GM19035 (cell line): ENCODE data around the gene DYNC2I2.
"Not testable (repeated sequence)": the region's sequence is repeated elsewhere in the genome, so short reads cannot be mapped to it uniquely, and the experiment has no call there.

ENCODE experiments used
- ATAC-seq: cut with Tn5 transposase; IDR thresholded peaks from one replicate; pipeline ENCODE4 v1.9.1; 2021; ENCODE audit not compliant: unreplicated experiment

DYNC2I2 gene

GRCh38 chr9:128656416-128657343 lies at the start of gene DYNC2I2:
TSS of gene DYNC2I2 (minus strand) at chr9:128656847. CDS start at chr9:128656726, 121 bp downstream.
- ATAC-seq: peak; percentile 73

- no peak for ATAC-seq
Observed at GRCh38 chr9:128706045-128706444, 49.4 kb upstream of the DYNC2I2 start.

DNA sequence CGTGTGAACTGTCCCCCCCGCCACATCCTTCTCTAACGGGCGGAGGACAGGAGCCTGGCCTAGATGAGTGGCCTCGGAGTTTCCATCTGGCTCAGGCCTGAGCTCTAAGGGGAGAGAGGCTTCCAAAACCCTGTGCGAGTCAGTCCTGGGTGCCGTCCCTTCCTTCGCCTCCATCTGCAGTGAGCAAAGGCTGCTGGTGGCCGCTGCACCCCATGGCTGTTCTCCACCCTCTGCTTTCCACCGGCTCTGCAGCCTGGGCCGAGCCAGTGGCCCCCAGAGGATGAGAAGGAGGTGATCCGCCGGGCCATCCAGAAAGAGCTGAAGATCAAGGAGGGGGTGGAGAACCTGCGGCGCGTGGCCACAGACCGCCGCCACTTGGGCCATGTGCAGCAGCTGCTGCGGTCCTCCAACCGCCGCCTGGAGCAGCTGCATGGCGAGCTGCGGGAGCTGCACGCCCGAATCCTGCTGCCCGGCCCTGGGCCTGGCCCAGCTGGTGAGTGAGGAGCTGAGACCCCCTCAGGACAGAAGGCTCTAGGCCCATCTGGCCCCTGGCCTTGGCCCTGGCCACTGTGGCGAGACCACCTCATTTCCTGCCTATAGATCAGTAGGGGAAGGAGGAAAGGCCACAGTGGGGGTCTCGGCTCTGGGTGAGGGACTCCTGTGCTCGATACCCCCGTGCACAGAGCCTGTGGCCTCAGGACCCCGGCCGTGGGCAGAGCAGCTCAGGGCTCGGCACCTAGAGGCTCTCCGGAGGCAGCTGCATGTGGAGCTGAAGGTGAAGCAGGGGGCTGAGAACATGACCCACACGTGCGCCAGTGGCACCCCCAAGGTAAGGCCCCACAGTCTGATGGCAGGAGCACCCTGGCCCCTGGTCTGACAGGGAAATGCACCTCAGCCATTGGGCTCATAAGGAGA lies 48.7 kb upstream of the DYNC2I2 start:
- no peak for ATAC-seq

DNA sequence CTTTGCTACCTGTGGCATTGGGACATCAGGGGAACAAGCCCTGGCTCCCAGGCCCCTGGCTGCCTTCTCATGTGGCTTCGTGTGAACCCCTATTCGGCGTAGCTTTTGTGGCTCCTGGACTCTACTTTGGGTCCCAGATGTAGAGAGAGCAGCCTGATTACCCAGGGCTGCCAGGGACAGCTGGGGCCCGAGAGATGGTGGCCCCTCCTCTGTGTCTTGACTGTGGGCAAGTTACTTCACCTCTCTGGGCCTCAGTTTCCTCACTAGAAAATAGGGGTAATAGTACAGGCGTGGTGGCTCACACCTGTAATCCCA lies 47.7 kb upstream of the DYNC2I2 start:
- ATAC-seq: no peak

- no peak for ATAC-seq
Observed at GRCh38 chr9:128703616-128704355, 47.1 kb upstream of the DYNC2I2 start.

DNA sequence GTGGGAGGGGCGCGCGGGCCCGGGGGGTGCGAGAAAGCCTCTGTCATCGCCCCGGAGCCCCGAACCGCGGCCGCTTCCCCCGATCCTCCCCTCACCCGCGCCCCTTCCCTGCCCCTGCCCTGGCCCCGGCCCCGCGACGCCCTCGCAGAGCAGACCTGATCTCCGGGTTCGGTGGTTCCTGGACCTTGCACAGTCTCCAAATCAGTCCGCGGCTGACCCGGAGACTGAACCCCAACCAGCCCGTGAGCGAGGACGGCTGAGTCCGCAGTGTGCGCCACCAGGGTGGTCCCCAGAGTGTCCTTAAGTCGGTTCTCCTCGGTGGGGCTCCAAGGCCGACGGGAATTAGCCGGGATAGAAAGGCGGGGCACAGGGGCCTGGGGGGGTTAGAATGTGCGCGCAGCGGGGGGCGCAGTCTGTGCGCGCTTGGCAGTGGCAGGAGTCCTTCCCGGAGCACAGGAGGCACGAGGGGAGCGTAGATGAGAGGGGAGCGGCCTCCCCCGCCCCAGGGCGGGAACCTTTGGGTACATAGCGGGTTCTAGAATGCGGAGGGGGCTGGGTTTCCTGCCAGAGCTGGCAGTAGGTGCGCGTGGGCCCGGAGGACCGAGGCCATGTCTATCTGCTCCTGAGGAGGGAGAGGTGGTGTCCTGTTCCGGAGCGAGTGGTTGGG lies 46.4 kb upstream of the DYNC2I2 start:
- ATAC-seq: peak; percentile 39

- ATAC-seq: peak; percentile 78
Observed at GRCh38 chr9:128702445-128702948, 45.9 kb upstream of the DYNC2I2 start, which contains the start of gene PKN3. TSS of gene PKN3 (plus strand) at chr9:128702503. CDS start at chr9:128702916, 413 bp downstream.

- ATAC-seq: no peak
Observed at GRCh38 chr9:128701227-128701854, 44.7 kb upstream of the DYNC2I2 start.

DNA sequence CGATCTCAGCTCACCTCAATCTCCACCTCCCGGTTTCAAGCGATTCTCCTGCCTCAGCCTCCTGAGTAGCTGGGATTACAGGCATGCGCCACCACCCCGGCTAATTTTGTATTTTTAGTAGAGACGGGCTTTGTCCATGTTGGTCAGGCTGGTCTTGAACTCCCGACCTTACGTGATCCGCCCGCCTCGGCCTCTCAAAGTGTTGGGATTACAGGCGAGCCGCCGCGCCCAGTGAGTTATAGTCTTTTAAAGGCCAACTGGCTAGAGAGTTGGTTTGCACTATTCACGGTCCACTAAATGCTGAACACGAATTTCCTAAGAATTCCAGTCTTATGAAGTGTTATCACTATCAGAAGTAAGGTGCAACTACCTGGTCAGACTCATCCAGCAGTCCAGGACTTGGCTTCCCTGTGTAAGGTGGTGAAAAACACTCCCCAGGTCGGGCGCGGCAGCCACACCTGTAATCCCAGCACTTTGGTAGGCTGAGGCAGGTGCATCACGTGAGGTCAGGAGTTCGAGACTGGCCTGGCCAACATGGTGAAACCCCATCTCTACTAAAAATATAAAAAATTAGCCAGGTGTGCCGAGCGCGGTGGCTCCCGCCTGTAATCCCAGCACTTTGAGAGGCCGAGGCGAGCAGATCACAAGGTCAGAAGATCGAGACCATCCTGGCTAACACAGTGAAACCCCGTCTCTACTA lies 42.6 kb upstream of the DYNC2I2 start:
- not testable (repeated sequence) for ATAC-seq

- ATAC-seq: no peak
Observed at GRCh38 chr9:128696923-128697707, 40.5 kb upstream of the DYNC2I2 start.

GRCh38 chr9:128694344-128694743 lies 37.7 kb upstream of the DYNC2I2 start:
- ATAC-seq: no peak

GRCh38 chr9:128693738-128694137 lies 37.1 kb upstream of the DYNC2I2 start:
- not testable (repeated sequence) for ATAC-seq

- ATAC-seq: no peak
Observed at GRCh38 chr9:128690684-128691034, 34.0 kb upstream of the DYNC2I2 start.

DNA sequence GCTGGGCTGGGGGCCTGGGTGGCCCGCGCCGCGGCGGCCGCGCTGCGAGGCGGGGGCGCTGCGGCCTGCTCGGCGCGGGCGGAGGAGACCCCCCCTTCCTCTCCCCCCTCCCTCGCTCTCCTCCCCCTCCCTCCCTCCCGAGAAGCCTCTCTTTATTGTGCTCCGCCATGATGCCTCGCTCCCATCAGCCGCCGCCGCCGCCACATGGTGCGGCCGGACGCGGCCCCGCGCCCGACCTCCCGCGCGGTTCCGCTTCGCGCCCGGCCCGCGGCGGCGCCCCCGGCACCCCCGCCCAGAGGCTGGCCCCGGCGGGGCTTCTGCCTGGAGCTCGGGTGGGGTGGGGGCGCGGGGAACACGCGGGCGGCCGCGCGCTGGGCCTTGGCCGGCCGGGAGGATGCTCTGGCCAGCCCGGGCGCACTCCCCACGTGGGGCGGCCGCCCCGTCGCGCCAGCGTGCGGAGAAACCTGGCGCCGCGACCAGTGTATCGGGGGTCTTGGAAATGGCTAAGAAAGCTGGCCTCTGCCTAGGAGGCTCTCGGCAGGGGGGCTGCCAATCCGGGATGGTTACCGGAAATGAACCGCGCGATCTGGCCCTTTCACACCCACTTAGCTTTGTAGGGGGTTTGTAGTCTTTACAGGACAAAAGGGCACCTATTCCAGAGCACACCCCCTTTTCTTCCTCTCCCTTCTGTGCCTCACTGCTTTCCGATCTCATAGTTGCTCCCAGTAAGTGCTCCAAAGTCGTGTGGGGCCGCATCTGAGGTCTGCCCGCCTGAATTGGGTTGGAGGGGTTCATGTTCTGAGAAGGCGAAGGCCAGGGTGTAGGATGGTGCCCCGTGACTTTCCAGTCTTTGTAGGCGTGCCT lies 33.4 kb upstream of the DYNC2I2 start:
- ATAC-seq: no peak

GRCh38 chr9:128689293-128689774 lies 32.7 kb upstream of the DYNC2I2 start:
- peak; percentile 4 for ATAC-seq

- peak; percentile 78 for ATAC-seq
Observed at GRCh38 chr9:128688501-128689292, 32.0 kb upstream of the DYNC2I2 start, which contains the start of gene SET. TSS of gene SET (plus strand) at chr9:128689222. CDS start at chr9:128689583, 361 bp downstream.
